CD4-positive, alpha-beta T cell treated with Interleukin-4 for 1 hour (primary cell): ENCODE data around the gene SASH1.
"Not testable (repeated sequence)": the region's sequence is repeated elsewhere in the genome, so short reads cannot be mapped to it uniquely, and the experiment has no call there.

ENCODE experiments used
- DNase-seq, 2 donors: peaks; one replicate each; pipeline ENCODE4 v3.0.0-alpha.2; 2020 to 2022

Gene SASH1

DNA sequence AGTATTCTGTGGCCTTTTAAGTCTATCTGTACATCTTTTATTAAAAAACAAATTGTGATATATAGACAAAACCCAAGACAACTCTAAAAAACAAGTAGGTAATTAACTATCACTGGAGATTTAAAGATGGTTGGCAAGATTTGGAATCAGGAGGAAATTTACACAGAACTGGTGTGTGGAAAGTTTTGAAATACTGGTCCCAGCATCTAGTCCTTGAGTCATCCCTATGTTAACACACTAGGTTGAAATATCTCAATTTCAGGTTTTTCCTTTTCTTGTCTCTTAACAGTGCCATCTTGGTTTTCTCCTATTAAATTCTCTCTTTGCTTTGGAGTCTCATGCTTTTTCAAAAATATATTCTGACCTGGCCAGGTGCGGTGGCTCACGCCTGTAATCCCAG is 27.5 kb downstream of the SASH1 start:
- DNase-seq = no peak

DNA sequence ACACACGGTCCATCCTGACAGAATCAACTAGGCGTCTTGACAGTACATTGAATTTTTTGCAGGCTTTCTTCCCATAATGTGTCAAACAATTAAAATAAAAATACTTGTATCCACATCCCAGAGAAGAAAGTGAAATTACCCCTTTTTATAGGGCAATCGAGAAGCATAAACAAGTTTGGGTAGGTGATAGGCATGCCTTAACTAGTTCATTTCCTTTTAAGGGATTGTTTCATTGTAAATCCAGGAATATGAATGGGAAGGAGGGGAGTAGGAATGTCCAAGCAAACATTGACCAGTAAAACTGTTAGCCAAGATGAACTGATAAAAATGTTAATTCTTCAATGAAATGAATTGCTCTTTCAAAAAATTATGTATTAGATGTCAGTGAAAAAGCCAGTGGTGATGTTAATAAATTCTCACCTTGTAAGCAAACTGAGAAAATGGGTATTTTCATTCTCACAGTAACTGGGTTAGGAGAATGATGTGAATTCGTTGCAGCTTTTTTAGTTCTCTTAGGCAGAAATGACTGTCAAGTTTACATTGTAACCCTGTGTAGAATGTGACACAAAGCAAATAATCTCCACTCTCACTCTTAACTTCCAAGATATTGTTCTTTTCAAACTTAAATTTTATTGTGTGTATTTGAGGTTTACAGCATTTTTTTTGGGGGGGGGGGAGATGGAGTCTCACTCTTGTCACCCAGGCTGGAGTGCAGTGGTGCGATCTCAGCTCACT is 31.6 kb downstream of the SASH1 start:
- no peak for DNase-seq

DNA sequence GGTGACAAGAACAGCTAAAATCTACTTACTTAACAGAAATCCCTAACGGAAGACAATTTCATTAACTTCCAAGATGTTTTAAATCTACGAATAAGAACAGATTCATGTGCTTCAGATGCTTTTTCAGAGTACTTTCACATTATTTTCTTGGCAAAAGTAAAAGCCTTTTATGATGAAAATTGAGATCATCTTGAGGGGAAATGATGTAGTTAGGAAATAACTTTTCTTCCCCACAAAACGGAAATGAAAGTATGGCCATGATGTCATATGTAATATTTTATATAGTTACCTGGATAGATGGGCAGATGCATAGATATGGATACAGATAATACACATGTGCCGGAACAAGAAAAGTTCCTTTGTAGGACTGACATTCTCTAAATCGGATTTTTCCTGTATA is 32.8 kb downstream of the SASH1 start:
- DNase-seq = no peak

DNA sequence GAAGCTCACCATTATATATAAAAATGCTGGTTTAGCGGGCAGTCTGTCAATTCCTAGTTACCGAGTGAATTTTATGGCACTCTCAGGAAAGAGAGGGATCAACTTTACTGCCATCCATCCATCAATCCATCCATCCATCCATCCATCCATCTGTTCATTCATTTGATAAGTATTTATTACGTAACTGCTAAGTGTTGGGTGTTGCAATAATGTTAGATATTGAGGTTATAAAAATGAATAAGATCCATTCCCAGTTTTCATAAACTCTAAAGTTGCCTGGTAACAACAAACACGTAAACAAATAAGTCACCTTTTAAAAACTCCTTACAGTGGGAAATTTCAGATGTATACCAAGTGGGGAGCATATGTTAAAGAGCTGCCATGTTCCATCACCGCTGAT is 36.8 kb downstream of the SASH1 start:
- DNase-seq = no peak

DNA sequence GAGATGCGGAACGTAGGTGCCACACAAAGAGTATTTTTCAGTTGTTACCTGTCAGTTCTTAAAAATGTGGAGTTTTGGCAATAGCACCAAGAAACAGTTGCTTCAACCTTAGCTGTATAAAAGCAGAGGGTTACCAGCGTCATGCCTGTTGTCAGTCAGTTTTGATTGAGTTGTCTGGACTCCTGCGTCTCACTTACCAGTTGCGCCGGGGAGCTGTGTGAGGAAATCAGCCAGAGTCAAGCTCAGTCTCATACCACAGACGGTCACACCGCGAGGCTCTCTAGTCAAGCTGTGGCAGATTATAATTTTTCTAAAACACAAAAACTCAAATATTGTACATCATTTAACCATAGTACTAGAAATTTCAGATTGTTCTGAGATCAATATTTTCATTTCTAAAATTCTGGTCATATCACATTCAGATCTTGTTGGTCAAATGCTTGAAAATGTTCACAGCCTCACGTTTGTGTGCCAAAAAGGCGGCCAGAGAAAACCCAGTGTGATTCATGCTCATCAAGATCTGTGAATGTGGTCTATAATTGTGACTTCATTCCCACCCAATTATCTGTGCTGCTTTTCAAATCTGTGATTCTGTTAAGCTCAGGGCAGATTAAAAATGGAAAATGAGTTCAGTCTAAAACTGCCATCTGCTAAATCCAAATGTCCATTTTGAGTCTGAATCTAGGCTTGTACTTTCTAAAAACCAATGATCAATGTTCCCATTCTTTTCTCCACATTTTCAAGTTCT is 37.5 kb downstream of the SASH1 start:
- no peak for DNase-seq

DNA sequence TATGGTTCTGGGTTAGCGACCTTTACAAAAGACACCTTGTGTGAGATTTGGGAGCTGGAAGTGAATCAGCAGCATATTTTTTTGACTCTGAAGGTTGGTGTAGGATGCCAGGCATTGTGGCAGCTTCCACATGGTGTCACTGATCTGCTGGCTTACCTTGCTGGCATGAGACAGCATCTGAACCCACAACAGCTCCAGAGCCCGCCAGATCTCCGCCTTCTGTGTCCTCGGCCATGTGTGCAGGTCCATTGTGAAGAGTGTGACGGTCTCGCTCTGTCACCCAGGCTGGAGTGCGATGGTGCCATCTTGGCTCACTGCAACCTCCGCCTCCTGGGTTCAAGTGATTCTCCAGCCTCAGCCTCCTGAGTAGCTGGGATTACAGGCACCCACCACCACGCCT is 39.4 kb downstream of the SASH1 start:
- DNase-seq = not testable (repeated sequence)

DNA sequence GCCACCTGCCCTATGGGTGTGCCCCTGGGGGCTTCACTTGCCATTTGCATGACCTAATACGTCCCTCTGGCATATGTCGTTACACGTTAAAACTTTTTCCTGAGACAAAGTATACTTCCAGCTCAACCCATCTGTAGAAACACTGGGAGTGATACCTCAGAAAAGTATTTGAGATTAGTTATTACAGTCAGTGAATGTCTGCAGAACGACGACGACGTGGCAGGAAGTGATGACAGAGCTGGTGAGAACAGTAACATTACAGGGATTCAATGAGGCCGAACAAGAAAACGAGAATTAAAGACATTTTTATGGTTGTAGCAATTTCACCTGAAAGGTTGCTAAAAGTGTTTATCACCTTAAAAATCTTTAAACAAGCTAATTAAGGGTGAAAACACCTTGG is 40.2 kb downstream of the SASH1 start:
- no peak for DNase-seq

DNA sequence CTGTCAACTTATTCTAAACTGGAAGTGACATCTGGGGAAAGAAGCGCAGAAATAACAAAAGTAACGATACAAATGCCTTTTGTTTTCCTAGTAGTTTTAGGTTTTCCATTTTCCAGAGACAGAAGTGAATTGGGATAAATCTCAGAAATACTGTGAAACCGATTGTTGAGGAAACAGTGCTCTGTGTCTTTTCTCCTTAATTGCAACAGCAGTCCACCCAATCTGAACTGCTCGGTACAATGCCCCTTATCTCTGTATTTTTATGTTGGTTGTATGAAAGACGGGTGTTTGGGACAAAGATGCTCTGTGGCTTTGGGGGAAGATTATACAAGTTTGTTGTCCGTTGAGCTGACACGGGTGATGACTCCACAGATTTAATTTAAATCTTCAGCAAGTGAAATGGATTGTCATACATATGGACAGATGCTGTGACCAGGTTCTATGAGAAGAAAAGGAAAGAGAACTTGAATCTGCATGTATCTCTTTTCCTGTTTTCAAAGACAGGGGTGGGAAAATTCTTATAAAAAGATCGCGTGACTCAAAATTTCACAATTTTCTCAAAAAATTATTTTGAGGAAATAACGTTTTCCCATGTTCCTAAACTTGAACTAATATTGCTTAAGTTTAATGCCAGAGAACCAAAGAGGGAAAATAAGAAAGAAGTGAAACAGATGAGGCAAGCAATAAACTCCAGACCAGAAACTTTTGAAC is 41.2 kb downstream of the SASH1 start:
- DNase-seq = no peak

DNA sequence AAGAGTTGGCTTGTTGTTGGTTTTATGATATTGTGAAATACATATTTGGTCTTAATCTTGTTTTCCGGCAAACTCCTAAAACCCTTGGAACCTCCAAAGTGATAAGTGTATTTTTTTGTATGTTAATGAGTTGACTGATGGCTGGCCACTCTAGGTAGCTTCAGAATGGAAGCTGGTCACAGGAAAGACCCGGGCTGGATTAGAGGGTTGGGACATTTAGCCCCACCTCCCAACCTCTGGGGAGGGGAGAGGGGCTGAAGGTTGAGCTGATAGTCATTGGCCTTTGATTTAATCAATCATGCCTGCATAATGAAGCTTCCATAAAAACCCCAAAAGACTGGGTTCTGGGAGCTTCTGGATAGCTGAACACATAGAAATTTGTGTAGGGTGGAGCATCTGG is 42.7 kb downstream of the SASH1 start:
- no peak for DNase-seq

DNA sequence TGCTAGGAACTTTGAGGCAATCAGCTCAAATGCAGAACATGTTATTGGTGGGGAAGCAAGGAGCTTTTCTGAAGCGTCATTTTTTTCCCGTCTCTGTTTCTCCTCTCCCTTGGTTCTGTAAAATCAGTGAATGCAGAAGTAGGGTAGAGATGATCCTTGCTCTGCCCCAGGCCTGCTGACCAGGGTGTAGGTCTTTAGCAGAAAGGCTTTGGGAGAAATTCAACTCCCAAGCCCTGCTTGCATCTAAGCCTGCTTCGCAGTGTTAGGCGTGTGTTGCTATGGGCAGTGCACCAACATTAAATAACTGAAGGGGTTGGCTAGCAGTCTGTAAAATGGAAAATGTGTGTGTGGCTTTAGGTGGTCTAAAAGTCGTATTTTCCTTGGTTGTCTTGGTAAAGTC is 45.9 kb downstream of the SASH1 start:
- DNase-seq = no peak

DNA sequence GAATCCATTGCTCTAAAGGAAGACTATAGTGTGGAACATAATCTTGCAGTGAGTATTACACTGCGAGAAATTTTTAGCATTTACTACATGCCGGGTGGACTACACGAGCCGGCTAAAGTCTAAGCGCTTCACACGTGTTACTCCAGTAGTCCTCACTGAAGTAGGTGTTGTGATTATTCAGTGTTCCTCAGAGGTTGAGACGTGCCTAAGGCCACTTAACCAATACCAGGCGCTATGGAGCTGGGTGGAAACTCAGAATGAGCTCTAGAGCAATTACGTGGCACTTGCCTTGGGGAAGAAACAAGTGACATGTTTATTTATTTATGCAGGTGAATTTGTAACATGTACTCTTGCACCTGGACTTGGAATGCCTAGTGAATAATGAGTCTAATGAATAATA is 46.4 kb downstream of the SASH1 start:
- no peak for DNase-seq

DNA sequence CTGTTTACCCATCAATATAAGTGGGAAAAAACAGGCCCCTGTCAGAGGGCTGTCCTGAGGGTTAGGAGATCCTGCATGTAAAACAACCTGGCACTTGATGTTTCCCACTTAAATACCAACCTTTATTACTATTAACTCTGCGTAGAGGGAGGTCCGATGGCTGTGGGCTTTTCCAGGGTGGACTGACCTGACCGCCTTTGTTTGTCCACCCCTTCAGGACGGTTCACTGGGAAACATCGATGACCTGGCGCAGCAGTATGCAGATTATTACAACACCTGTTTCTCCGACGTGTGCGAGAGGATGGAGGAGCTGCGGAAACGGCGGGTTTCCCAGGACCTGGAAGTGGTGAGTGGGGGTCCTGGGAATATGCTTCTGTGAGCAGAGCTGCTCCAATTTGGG is 47.3 kb downstream of the SASH1 start:
- DNase-seq = no peak

DNA sequence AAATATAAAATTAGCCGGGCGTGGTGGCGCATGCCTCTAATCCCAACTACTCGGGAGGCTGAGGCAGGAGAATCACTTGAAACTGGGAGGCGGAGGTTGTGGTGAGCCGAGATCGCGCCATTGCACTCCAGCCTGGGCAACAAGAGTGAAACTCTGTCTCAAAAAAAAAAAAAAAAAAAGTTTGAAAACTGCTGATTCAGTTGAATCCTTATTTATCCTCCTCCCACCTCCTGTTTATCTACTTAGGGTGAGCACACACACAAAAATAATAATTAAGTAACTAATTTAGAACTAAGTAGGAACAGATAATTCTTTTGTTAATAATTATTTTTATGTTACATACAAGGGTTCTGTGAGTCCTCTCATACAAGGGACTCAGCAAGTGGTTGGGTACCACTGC is 49.5 kb downstream of the SASH1 start:
- DNase-seq = not testable (repeated sequence)

DNA sequence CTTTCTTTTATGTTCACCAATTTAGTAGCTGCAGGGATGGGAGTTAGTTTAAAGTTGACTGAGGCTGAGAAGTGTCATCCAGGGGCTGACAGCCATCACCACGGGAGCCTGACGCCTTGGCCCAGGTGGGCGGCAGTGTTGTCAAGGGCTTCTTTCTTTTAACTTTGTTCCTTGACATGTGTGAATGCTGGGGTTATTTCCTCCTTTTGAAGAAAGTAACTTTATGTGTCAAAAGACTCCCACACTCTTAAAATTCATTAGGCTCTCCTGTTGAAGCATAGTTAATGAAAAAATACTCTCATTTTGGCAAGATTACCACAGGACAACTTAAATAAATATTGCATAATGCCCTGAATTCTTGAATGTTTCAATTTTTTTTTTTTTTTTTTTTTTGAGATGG is 50.0 kb downstream of the SASH1 start:
- DNase-seq = no peak

DNA sequence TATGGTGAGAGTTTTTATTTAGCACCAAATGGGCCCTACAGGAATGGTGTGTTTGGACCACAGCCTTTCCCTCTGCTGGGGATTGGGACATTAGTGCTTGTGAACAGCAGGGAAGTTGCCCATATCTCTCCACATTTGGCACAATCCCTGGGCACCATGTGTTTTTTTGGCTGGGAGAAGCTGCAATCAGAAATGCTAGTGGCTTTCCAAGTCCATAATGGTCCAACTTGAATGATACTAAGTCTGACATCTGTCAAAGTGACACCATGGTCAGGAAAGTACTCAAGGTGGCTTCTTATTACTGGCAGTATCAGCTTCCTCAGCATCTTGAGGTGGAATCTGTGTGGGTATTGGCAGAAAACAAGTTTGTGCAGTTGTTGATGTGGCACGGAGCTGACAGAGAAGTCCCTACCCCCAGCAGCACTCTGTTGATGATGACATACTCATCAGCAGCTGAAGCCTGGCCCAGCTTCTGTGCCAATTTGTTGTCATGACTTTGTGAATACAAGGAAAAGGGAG is 53.0 kb downstream of the SASH1 start:
- no peak for DNase-seq

DNA sequence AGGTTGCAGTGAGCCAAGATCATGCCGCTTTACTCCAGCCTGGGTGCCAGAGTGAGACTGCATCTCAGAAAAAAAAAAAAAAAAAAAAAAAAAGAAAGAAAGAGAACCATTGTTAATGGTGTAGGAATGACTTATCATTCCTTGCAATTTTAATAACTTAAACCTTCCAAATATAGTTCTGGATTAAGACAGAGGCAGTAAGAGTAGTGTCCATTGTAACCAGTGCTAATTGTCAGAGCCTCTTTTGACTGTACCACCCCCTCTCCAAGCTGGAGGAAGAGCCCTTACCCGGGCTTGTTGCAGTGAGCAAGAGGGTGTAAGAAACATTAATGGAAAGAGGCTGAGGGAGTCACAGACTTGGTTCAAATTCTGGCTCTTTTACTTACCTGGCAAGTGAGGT is 53.8 kb downstream of the SASH1 start:
- no peak for DNase-seq

DNA sequence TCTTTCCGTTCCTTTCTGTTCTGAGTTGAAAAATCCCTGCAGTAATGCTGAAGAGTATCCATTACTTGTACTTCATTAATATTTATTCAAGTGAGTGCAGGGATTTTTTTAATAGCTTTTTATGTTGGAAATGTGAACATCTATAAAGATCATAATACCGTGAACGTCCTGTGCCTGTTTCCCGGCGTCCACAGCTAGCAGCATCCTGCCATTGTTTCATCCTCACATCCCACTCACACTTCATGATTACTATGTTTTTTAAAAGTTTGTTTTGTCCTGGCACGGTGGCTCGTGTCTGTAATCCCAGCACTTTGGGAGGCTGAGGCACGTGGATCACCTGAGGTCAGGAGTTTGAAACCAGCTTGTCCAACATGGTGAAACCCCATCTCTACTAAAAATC is 54.3 kb downstream of the SASH1 start:
- no peak for DNase-seq

DNA sequence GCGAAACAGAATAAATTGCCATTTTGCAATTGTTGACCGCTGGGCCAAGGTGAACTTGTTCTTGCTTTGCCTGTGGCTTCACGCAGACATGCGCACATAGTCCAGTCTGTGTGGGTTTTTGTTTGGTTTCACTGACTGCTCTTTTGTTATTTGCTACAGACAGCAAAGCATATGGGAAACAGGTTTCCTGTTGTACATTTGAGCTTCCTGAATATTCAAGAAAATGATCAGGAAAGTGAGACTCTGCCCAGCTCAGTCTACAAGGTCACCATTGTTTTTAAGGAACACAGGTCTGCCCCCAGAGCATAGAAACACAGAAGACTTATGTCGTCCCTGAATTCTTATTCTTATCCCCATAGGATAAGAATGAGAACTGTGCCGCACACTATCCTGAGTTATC is 55.6 kb downstream of the SASH1 start:
- no peak for DNase-seq

DNA sequence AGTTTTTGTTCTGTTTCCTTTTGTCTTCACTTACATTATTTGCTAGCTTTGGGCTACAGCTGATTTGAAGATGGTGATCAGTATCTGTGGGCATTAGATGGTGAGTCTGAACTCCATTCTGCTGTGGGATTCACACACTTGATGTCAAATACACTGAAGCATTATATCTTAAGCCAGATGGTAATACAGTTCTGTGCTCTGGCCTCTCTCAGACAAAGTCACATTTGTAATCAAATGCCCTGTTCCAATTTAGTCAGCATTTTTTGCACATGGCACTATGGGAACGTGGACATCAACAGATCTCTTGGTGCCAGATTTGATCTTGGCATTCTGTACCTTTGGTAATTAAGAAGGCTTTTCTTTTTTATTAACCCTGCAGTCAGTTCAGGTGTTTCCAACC is 56.0 kb downstream of the SASH1 start:
- no peak for DNase-seq

DNA sequence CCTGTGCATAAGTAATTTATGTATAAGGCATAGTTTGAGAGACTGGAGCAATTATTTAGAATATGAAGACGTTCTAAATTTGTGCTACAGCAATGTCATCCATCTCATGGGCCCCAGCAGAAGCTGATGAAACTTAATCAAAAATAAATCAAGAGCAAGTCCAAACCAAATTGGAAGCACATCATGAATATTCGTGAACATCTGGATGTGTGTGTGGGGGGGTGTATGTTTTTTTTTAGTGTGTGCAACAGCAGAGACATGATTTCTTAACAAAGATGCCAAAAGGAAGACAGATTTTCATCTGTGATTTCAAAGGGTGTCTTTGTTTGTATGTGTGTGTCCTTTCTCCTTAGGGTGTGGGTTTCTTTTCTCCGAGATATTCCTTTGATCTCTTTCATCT is 58.9 kb downstream of the SASH1 start:
- no peak for DNase-seq

DNA sequence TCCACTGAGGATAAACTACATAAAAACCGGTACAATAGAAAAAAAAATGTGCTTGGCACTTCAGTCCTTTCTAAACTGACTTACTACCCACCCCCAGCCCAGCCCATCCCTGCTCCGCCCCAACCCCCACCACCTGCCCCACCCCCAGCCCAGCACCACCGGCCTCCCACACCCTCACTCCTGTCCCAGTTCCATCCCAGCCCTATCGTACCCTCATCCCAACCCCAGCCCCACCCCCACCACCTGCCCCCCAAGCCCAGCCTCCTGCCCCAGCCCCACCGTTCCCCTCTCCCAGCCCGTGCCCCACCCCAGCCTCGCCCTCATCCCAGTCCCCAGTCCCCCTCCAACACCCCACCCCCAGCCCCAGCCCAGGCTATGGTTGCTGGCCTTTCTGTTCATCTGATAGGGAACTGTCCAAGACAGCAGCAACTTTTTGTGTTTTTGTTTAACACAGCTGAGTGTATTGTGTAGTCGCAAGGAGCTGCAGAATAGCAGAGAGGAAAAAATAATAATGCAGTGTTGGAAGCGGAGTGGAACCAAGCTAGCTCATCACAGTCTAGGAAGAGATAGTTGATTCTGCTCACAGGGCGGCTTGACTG is 61.9 kb downstream of the SASH1 start:
- no peak for DNase-seq

DNA sequence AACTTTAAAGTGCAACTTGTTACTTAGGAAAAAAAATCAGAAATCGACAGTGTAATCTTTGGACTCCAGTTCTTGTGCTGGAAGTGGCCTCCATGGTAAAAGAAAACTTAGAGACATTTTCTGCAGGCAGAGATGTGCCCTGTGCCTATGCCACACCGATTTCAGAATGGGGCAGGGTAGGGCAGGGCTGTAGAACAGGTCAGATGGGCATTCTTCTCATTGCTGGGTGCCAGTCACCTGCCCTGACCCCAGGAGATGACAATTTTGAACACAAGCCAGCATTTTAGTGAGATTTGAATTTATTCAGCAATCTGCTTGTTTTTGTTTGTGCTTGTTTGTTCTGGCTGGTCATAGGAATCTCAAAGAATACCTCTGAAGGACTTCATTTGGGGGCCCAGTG is 63.3 kb downstream of the SASH1 start:
- no peak for DNase-seq

DNA sequence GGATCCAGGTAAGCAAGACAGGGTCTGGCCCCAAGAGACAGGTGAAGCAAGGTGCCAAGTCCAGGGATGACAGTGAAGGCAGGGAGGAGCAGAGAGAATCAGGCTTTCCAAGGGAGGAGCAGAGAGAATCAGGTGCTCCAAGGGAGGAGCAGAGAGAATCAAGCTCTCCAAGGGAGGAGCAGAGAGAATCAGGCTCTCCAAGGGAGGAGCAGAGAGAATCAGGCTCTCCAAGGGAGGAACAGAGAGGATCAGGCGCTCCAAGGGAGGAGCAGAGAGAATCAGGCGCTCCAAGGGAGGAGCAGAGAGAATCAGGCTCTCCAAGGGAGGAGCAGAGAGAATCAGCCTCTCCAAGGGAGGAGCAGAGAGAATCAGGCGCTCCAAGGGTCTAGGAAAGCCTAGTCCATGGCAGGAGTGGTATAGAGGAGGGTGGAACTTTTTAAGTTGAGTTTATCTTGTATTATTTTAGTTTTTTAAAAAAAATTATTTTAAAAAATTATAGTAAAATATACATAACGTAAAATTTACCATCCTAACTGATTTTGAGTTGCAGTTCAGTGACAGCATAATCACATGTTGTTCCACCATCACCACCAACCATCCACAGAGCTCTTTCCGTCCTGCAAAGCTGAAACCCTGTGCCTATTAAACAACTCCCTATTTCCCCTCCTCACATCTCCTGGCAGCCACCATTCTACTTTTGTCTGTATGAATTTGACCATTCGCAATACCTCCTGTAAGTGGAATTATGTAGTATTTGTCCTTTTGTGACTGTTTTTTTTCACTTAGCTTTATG is 64.1 kb downstream of the SASH1 start:
- DNase-seq = no peak
